ENCODE data around the gene MEX3D. TPM values are rescaled to one million over a fixed set of nuclear protein-coding genes. Genes with fewer than 3 reads are reported as not detected.
"Not testable (repeated sequence)": the region's sequence is repeated elsewhere in the genome, so short reads cannot be mapped to it uniquely, and the experiment has no call there.

Gene MEX3D
- total RNA-seq, 1 donor from 2014 or later: 19.3 TPM

GRCh38 chr19:1535699-1536098 lies 32.4 kb downstream of the MEX3D start:
- DNase-seq: not testable (repeated sequence)

GRCh38 chr19:1534972-1535371 lies 33.2 kb downstream of the MEX3D start:
- no peak for DNase-seq

- no peak for DNase-seq
Observed at GRCh38 chr19:1533510-1534150, 34.5 kb downstream of the MEX3D start.

- no peak for DNase-seq
Observed at GRCh38 chr19:1532003-1532402, 36.1 kb downstream of the MEX3D start.

GRCh38 chr19:1531587-1531986 lies 36.5 kb downstream of the MEX3D start:
- no peak for DNase-seq

- not testable (repeated sequence) for DNase-seq
Observed at GRCh38 chr19:1530856-1531255, 37.3 kb downstream of the MEX3D start.

GRCh38 chr19:1529430-1529816 lies 38.7 kb downstream of the MEX3D start:
- no peak for DNase-seq

GRCh38 chr19:1528596-1529429 lies 39.3 kb downstream of the MEX3D start:
- DNase-seq: no peak

- DNase-seq: no peak
Observed at GRCh38 chr19:1527650-1528309, 40.3 kb downstream of the MEX3D start.

GRCh38 chr19:1526979-1527649 lies 41.0 kb downstream of the MEX3D start:
- DNase-seq: no peak

GRCh38 chr19:1526066-1526778 lies 41.9 kb downstream of the MEX3D start:
- no peak for DNase-seq

- no peak for DNase-seq
Observed at GRCh38 chr19:1525343-1525742, 42.8 kb downstream of the MEX3D start.

- DNase-seq: no peak
Observed at GRCh38 chr19:1524972-1525325, 43.2 kb downstream of the MEX3D start.

GRCh38 chr19:1524287-1524971 lies 43.7 kb downstream of the MEX3D start:
- DNase-seq: no peak

- DNase-seq: no peak
Observed at GRCh38 chr19:1523412-1524286, 44.5 kb downstream of the MEX3D start, which contains the start of gene PLK5. Gene PLK5 (plus strand): TSS chr19:1524077. CDS start chr19:1526997, 2,920 bp downstream.

GRCh38 chr19:1522838-1523237 lies 45.3 kb downstream of the MEX3D start:
- no peak for DNase-seq

GRCh38 chr19:1522061-1522460 lies 46.1 kb downstream of the MEX3D start:
- no peak for DNase-seq

GRCh38 chr19:1521636-1522035 lies 46.5 kb downstream of the MEX3D start:
- no peak for DNase-seq

- no peak for DNase-seq
Observed at GRCh38 chr19:1520203-1520780, 47.8 kb downstream of the MEX3D start.

GRCh38 chr19:1519802-1520201 lies 48.3 kb downstream of the MEX3D start:
- not testable (repeated sequence) for DNase-seq

Data from skin of body (tissue), 2 donors.